WTC11 (cell line): Measurements from ENCODE around the gene VKORC1. TPM values are rescaled to one million over a fixed set of nuclear protein-coding genes. Genes with fewer than 3 reads are reported as not detected.
"Not testable (repeated sequence)": the region's sequence is repeated elsewhere in the genome, so short reads cannot be mapped to it uniquely, and the experiment has no call there.

Source experiments
- ATAC-seq: fragments of 200-7000 bp; cut with Tn5 transposase; 2 replicates; pipeline ENCODE4 v1.10.0; 2021; ENCODE audit warnings: mild to moderate bottlenecking, moderate library complexity
- CTCF ChIA-PET: fragments of 300-600 bp; sonication (Branson Sonifier 250); formaldehyde crosslinking; loops from one replicate; lab custom pipeline; 2021; ENCODE audit warnings: antibody characterized with exemption; lab: Charles Lee
- POLR2A ChIA-PET: fragments of 350-600 bp; sonication (Branson Sonifier 250); formaldehyde crosslinking; loops from one replicate; lab custom pipeline; 2021; ENCODE audit warnings: antibody characterized with exemption; lab: Charles Lee
- DNase-seq: peaks from one replicate; pipeline ENCODE4 v3.0.0; 2021; ENCODE audit warnings: low spot score
- H3K27ac Mint-ChIP-seq: 2 replicates; pipeline ENCODE4 v1.8.0; 2021; ENCODE audit warnings: mixed read lengths
- H3K27me3 Mint-ChIP-seq: 2 replicates; pipeline ENCODE4 v1.8.0; 2021; ENCODE audit warnings: low read depth, mild to moderate bottlenecking, moderate library complexity, mixed read lengths
- H3K36me3 Mint-ChIP-seq: 2 replicates; pipeline ENCODE4 v1.8.0; 2021; ENCODE audit warnings: mixed read lengths
- H3K4me1 Mint-ChIP-seq: 2 replicates; pipeline ENCODE4 v1.8.0; 2022; ENCODE audit warnings: mixed read lengths
- H3K4me3 Mint-ChIP-seq: 2 replicates; pipeline ENCODE4 v1.8.0; 2021; ENCODE audit warnings: mild to moderate bottlenecking, moderate library complexity, mixed read lengths
- H3K9me3 Mint-ChIP-seq: 2 replicates; pipeline ENCODE4 v1.8.0; 2021; ENCODE audit warnings: mixed read lengths
- CBFB ChIP-seq: sonication (generic); formaldehyde crosslinking; IDR thresholded peaks from 2 replicates; pipeline ENCODE4 v1.8.1; 2022; ENCODE audit warnings: mild to moderate bottlenecking, low read depth, missing genetic modification reagents
- ELF4 ChIP-seq: sonication (generic); formaldehyde crosslinking; IDR thresholded peaks from 2 replicates; pipeline ENCODE4 v1.8.1; 2022; ENCODE audit warnings: low read depth, mild to moderate bottlenecking, moderate library complexity, missing genetic modification reagents
- FOXJ3 ChIP-seq: sonication (generic); formaldehyde crosslinking; IDR thresholded peaks from 2 replicates; pipeline ENCODE4 v1.9.0; 2021; ENCODE audit warnings: missing genetic modification reagents, mild to moderate bottlenecking, borderline replicate concordance
- FOXK1 ChIP-seq: sonication (generic); formaldehyde crosslinking; IDR thresholded peaks from 2 replicates; pipeline ENCODE4 v1.8.0; 2022; ENCODE audit warnings: mild to moderate bottlenecking, moderate library complexity, missing genetic modification reagents
- FOXP1 ChIP-seq: sonication (generic); formaldehyde crosslinking; IDR thresholded peaks from 2 replicates; pipeline ENCODE4 v1.8.0; 2022; ENCODE audit warnings: missing genetic modification reagents, mild to moderate bottlenecking, moderate library complexity, borderline replicate concordance
- GABPB1 ChIP-seq: sonication (generic); formaldehyde crosslinking; IDR thresholded peaks from 2 replicates; pipeline ENCODE4 v1.8.1; 2023; ENCODE audit warnings: mild to moderate bottlenecking, missing genetic modification reagents
- GTF2I ChIP-seq: fragments of 250-450 bp; sonication (Bioruptor Pico); conservative IDR thresholded peaks from 2 replicates; pipeline ENCODE4 v1.4.0; 2021; ENCODE audit warnings: mild to moderate bottlenecking
- HMGA2 ChIP-seq: fragments of 250-450 bp; sonication (Bioruptor Pico); IDR thresholded peaks from 2 replicates; pipeline ENCODE4 v1.4.0; 2021; ENCODE audit warnings: mild to moderate bottlenecking, moderate library complexity
- MYBL2 ChIP-seq: sonication (generic); formaldehyde crosslinking; IDR thresholded peaks from 2 replicates; pipeline ENCODE4 v1.8.1; 2023; ENCODE audit warnings: mild to moderate bottlenecking, moderate library complexity, missing genetic modification reagents
- NR3C1 ChIP-seq: sonication (generic); formaldehyde crosslinking; conservative IDR thresholded peaks from 2 replicates; pipeline ENCODE4 v1.8.1; 2023; ENCODE audit warnings: low read depth, mild to moderate bottlenecking, missing genetic modification reagents
- OVOL2 ChIP-seq: fragments of 250-450 bp; sonication (Bioruptor Pico); IDR thresholded peaks from 2 replicates; pipeline ENCODE4 v1.9.0; 2021; ENCODE audit warnings: mild to moderate bottlenecking, borderline replicate concordance
- SMAD3 ChIP-seq: sonication (generic); formaldehyde crosslinking; IDR thresholded peaks from 2 replicates; pipeline ENCODE4 v1.8.0; 2022; ENCODE audit warnings: missing genetic modification reagents, mild to moderate bottlenecking, borderline replicate concordance
- SP1 ChIP-seq: sonication (generic); formaldehyde crosslinking; conservative IDR thresholded peaks from 2 replicates; pipeline ENCODE4 v1.8.1; 2022; ENCODE audit warnings: missing genetic modification reagents
- USF1 ChIP-seq: sonication (generic); formaldehyde crosslinking; IDR thresholded peaks from 2 replicates; pipeline ENCODE4 v1.8.0; 2022; ENCODE audit warnings: mild to moderate bottlenecking, missing genetic modification reagents
- USF2 ChIP-seq: sonication (generic); formaldehyde crosslinking; IDR thresholded peaks from 2 replicates; pipeline ENCODE4 v1.8.1; 2023; ENCODE audit warnings: mild to moderate bottlenecking, missing genetic modification reagents, moderate library complexity
- total RNA-seq: library from RNA; stranded (reverse); gene quantifications from 3 replicates; pipeline ENCODE4 v1.2.3, GENCODE V29; 2021
- TF ChIP-seq, protein P1 (sequence below): sonication (generic); formaldehyde crosslinking; IDR thresholded peaks from 2 replicates; pipeline ENCODE4 v1.8.1; 2023; ENCODE audit warnings: mild to moderate bottlenecking, missing genetic modification reagents, moderate library complexity
- TF ChIP-seq, protein P2 (sequence below): sonication (generic); formaldehyde crosslinking; IDR thresholded peaks from 2 replicates; pipeline ENCODE4 v1.8.1; 2023; ENCODE audit warnings: mild to moderate bottlenecking, moderate library complexity, missing genetic modification reagents
- TF ChIP-seq, protein P3 (sequence below): fragments of 200-600 bp; IDR thresholded peaks from 2 replicates; pipeline ENCODE4 v1.8.0; 2022; ENCODE audit warnings: antibody characterized with exemption
- TF ChIP-seq, protein P4 (sequence below): sonication (generic); formaldehyde crosslinking; IDR thresholded peaks from 2 replicates; pipeline ENCODE4 v1.8.0; 2022; ENCODE audit warnings: mild to moderate bottlenecking, missing genetic modification reagents

Gene VKORC1
- total RNA-seq, 1 experiment from 2014 or later: 85.7 TPM

GRCh38 chr16:31105677-31106213, 11.1 kb upstream of the VKORC1 start:
- CTCF ChIA-PET: no interaction called here
- POLR2A ChIA-PET: interaction anchor here (0.5 kb wide), 1 partner anchor 11 kb away, joined by 4 read pairs; no protein-coding TSS in a partner anchor
- Mint-ChIP-seq H3K36me3 (peaks cover 12% of the 10 kb centered on the region), H3K27ac (no peak overlapping the region), H3K9me3 (no peaks in the 10 kb centered on the region), H3K4me1 (peaks cover 9% of the 10 kb centered on the region; the same call in 1 of the 2 replicates), H3K4me3 (no peak overlapping the region), H3K27me3 (peaks cover 7% of the 10 kb centered on the region)
- TF ChIP-seq CBFB (CRISPR knock-in tag) (no peak), OVOL2 (CRISPR knock-in tag) (no peak), USF2 (peak; percentile 45), USF1 (CRISPR knock-in tag) (peak; percentile 21; the same call in 1 of the 2 replicates), FOXJ3 (no peak), MYBL2 (CRISPR knock-in tag) (no peak), FOXK1 (CRISPR knock-in tag) (no peak), FOXP1 (CRISPR knock-in tag) (no peak), SP1 (CRISPR knock-in tag) (no peak), HMGA2 (CRISPR knock-in tag) (peak; percentile 10; the same call in 1 of the 2 replicates), GTF2I (CRISPR knock-in tag) (no peak), SMAD3 (CRISPR knock-in tag) (no peak), NR3C1 (CRISPR knock-in tag) (no peak), GABPB1 (CRISPR knock-in tag) (peak; percentile 85), ELF4 (CRISPR knock-in tag) (no peak)
- TF ChIP-seq, protein P1, sequence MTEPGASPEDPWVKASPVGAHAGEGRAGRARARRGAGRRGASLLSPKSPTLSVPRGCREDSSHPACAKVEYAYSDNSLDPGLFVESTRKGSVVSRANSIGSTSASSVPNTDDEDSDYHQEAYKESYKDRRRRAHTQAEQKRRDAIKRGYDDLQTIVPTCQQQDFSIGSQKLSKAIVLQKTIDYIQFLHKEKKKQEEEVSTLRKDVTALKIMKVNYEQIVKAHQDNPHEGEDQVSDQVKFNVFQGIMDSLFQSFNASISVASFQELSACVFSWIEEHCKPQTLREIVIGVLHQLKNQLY: no peak
- TF ChIP-seq, protein P2, sequence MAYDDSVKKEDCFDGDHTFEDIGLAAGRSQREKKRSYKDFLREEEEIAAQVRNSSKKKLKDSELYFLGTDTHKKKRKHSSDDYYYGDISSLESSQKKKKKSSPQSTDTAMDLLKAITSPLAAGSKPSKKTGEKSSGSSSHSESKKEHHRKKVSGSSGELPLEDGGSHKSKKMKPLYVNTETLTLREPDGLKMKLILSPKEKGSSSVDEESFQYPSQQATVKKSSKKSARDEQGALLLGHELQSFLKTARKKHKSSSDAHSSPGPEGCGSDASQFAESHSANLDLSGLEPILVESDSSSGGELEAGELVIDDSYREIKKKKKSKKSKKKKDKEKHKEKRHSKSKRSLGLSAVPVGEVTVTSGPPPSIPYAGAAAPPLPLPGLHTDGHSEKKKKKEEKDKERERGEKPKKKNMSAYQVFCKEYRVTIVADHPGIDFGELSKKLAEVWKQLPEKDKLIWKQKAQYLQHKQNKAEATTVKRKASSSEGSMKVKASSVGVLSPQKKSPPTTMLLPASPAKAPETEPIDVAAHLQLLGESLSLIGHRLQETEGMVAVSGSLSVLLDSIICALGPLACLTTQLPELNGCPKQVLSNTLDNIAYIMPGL (CRISPR knock-in tag): no peak
- TF ChIP-seq, protein P3, sequence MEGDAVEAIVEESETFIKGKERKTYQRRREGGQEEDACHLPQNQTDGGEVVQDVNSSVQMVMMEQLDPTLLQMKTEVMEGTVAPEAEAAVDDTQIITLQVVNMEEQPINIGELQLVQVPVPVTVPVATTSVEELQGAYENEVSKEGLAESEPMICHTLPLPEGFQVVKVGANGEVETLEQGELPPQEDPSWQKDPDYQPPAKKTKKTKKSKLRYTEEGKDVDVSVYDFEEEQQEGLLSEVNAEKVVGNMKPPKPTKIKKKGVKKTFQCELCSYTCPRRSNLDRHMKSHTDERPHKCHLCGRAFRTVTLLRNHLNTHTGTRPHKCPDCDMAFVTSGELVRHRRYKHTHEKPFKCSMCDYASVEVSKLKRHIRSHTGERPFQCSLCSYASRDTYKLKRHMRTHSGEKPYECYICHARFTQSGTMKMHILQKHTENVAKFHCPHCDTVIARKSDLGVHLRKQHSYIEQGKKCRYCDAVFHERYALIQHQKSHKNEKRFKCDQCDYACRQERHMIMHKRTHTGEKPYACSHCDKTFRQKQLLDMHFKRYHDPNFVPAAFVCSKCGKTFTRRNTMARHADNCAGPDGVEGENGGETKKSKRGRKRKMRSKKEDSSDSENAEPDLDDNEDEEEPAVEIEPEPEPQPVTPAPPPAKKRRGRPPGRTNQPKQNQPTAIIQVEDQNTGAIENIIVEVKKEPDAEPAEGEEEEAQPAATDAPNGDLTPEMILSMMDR: peak; percentile 86
- TF ChIP-seq, protein P4, sequence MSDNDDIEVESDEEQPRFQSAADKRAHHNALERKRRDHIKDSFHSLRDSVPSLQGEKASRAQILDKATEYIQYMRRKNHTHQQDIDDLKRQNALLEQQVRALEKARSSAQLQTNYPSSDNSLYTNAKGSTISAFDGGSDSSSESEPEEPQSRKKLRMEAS (CRISPR knock-in tag): peak; percentile 59; the same call in 1 of the 2 replicates
- ATAC-seq (peak; percentile 79), DNase-seq (peak; percentile 95)

GRCh38 chr16:31100876-31101641, 6.5 kb upstream of the VKORC1 start:
- POLR2A ChIA-PET, ATAC-seq, H3K36me3 Mint-ChIP-seq, H3K4me1 Mint-ChIP-seq, H3K4me3 Mint-ChIP-seq, DNase-seq, H3K27ac Mint-ChIP-seq, H3K9me3 Mint-ChIP-seq: not testable (repeated sequence)
- CTCF ChIA-PET: interaction anchor here (0.6 to 3.3 kb wide), 5 partner anchors 41 to 333 kb away, joined by 3 to 11 read pairs (median 4); partner anchors contain the start of gene HSD3B7
- peaks cover 11% of the 10 kb centered on the region for H3K27me3 Mint-ChIP-seq
